Esophagus (tissue), 2 donors: Measurements from ENCODE around the gene AKT3. TPM values are rescaled to one million over a fixed set of nuclear protein-coding genes. Genes with fewer than 3 reads are reported as not detected.

ENCODE experiments used
- H3K27ac ChIP-seq, 2 donors: one replicate each; pipeline ENCODE4 v1.5.1; 2013; ENCODE audit warnings: low read depth in 2 of 2, mild to moderate bottlenecking in 2 of 2, inconsistent platforms in 1 of 2, low read length in 1 of 2, moderate library complexity in 1 of 2
- H3K27me3 ChIP-seq, 2 donors: one replicate each; pipeline ENCODE4 v1.6.1; 2013; ENCODE audit warnings: low read length in 2 of 2, control low read depth in 1 of 2, mild to moderate bottlenecking in 1 of 2; ENCODE audit not compliant: insufficient read depth in 2 of 2, control insufficient read depth in 1 of 2
- H3K36me3 ChIP-seq, 2 donors: one replicate each; pipeline ENCODE4 v1.6.1; 2013; ENCODE audit warnings: low read length in 1 of 2; ENCODE audit not compliant: control insufficient read depth in 2 of 2, insufficient read depth in 2 of 2
- H3K4me1 ChIP-seq, 2 donors: one replicate each; pipeline ENCODE4 v1.6.1; 2013; ENCODE audit warnings: low read length in 1 of 2; ENCODE audit not compliant: control insufficient read depth in 2 of 2, insufficient read depth in 2 of 2
- H3K4me3 ChIP-seq, 2 donors: one replicate each; pipeline ENCODE4 v1.5.1; 2013; ENCODE audit warnings: low read length in 2 of 2, mild to moderate bottlenecking in 2 of 2, low read depth in 1 of 2, moderate library complexity in 1 of 2
- H3K9me3 ChIP-seq, 2 donors: one replicate each; pipeline ENCODE4 v1.6.1; 2013; ENCODE audit warnings: mild to moderate bottlenecking in 2 of 2, low read depth in 1 of 2, low read length in 1 of 2, moderate library complexity in 1 of 2; ENCODE audit not compliant: control insufficient read depth in 2 of 2, insufficient read depth in 1 of 2
- WGBS, 2 donors: extraction: QIAGEN DNeasy Blood & Tissue Kit; methylation state at CpG; one replicate each; pipeline ENCODE4 v1.1.7; 2013; 5-methylcytosine and 5-hydroxymethylcytosine counted together
- polyA plus RNA-seq, 2 donors: library from polyadenylated mRNA; stranded (reverse); fragments of 200-250 nt; gene quantifications; one replicate each; pipeline ENCODE4 v1.2.3, GENCODE V29; 2013
- donor health status: healthy with polysubstance abuse.
- donor health status: Bipolar disorder and iron deficiency.

Gene AKT3
- polyA plus RNA-seq, 2 donors: 2.1 to 4.4 TPM

DNA sequence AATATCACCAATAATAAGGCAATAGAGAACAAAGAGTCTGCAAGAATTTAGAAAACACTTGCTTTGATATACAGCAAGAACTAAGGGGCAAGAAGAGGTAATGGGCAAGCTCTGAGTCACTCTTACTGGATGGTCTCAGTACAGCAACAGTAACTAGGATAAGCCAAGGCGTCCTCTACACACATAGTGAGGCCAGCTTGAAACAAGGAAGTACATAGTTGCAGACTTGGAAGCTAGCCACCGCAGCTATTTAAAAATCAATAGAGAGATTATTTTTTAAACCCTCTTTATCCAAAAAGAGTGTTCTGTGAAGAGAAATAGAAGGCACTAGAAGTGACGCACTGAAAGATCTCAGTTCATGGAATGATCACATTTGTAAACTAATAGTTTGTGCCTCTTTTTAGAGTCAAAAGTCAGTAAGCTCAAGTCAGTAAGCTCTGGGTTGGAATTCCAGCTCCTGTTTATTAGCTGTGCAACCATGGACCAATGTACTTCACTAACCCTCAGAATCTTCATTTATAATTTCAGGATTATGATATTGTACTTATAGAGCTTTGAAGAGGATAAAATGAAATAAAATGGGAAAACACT is 118.6 kb downstream of the AKT3 start:
- WGBS, 2 donors: 33 to 34% methylated on average over 3 of the region's 3 CpGs
- no peak overlapping the region for H3K4me3 ChIP-seq
- peaks cover 5 to 11% of the 10 kb centered on the region in 2 donors for H3K4me1 ChIP-seq
- no peaks in the 10 kb centered on the region for H3K9me3 ChIP-seq
- H3K36me3 ChIP-seq: no peaks in the 10 kb centered on the region
- no peaks in the 10 kb centered on the region for H3K27me3 ChIP-seq
- no peak overlapping the region for H3K27ac ChIP-seq

DNA sequence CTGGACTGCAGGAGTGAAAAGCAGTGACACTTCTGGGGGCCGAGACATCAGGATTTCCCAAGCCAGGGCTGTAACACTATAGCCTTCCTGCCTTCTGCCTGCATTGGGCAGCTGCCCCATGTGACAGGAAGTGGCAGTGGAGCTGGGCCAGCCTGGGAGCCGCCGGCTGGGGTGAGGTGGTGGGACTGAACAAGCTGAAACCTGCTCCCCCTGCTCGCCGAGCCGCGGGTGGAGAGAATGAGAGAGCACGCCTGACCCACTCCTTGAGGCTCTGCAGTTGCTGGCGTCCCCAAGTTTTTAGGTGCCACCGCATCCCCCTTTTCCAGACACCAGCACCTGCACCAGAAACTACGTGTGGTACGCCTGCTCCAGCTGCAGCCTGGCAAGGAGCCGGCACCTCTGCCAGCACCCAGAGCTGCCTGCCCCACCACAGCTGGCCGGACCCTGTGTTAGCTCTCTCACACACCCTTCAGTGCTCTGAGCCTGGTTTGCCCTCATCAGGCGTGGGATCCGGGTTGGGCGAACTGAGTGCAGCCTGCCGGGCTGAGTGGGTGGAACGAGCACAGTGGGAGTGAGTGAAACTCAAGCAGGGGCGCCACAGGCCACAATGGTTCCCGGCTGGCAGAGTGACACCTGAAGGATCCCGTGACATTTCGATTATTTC is 119.4 kb downstream of the AKT3 start:
- peak overlapping the region in 1 of 2 donors; percentile 6 for H3K27ac ChIP-seq
- H3K9me3 ChIP-seq: no peaks in the 10 kb centered on the region
- H3K4me1 ChIP-seq: peaks cover 5 to 11% of the 10 kb centered on the region in 2 donors
- WGBS, 2 donors: 81 to 87% methylated on average over 23 of the region's 23 CpGs
- H3K27me3 ChIP-seq: no peaks in the 10 kb centered on the region
- H3K4me3 ChIP-seq: no peak overlapping the region
- no peaks in the 10 kb centered on the region for H3K36me3 ChIP-seq

DNA sequence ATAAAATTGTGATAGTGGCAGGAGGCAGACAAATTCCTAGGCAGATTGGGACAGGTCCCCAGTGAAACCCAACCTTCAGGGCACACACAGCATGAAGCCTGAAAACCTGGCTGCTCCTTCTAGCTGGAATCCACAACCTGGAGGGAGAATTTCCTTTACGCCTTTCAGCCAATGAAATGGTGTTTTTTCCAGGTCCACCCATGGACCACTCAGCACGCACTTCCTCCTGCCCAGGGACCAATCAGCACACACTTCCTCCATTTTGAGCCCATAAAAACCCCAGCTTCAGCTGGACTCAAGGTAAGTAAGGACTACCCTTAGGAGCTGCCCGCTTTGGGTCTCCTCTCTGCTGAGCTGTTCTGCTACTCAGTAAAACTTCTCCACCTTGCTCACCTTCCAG is 120.1 kb downstream of the AKT3 start:
- 95 to 96% methylated on average over 3 of the region's 3 CpGs for WGBS, 2 donors

DNA sequence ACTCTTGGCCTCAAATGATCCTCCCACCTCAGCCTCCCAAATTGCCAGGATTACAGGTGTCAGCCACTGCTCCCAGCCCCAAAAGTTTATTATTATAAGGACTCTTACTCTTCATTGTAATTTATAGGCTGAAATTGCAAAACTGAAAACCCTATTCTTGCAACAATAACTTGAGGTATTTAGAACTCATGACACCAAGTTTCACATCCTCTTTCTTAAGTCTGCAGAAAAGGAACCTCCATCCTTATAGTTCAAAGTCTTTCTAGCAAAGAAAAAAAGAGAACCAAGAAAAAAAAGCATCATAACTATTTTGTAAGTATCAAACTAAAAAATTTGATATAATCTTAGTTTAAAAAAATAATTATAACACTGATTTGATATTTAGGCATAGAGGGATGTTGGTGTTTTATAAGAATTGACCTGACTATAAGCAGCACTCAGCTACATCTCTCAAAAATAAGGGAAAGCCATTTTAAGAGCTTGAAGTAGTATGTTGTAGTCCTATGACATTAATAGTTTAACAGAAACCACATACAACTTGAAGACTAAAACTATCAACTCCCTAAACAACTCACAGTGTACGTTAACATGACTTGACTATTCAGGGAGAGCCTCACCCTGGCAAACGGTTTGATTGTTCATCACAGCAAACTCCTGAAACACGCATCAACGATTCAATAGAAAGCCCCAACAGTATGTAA is 122.4 kb downstream of the AKT3 start:
- H3K9me3 ChIP-seq: no peaks in the 10 kb centered on the region
- H3K4me3 ChIP-seq: no peak overlapping the region
- no peaks in the 10 kb centered on the region for H3K36me3 ChIP-seq
- no peaks in the 10 kb centered on the region for H3K27me3 ChIP-seq
- no peak overlapping the region for H3K27ac ChIP-seq
- peaks cover 5 to 11% of the 10 kb centered on the region in 2 donors for H3K4me1 ChIP-seq
- 80 to 82% methylated on average over 4 of the region's 4 CpGs for WGBS, 2 donors

More for the DNA sequence above, 120.1 kb downstream of the AKT3 start:
- Histone ChIP-seq H3K4me3 (no peak overlapping the region), H3K4me1 (peaks cover 5 to 11% of the 10 kb centered on the region in 2 donors), H3K27ac (no peak overlapping the region), H3K9me3 (no peaks in the 10 kb centered on the region), H3K36me3 (no peaks in the 10 kb centered on the region), H3K27me3 (no peaks in the 10 kb centered on the region)

DNA sequence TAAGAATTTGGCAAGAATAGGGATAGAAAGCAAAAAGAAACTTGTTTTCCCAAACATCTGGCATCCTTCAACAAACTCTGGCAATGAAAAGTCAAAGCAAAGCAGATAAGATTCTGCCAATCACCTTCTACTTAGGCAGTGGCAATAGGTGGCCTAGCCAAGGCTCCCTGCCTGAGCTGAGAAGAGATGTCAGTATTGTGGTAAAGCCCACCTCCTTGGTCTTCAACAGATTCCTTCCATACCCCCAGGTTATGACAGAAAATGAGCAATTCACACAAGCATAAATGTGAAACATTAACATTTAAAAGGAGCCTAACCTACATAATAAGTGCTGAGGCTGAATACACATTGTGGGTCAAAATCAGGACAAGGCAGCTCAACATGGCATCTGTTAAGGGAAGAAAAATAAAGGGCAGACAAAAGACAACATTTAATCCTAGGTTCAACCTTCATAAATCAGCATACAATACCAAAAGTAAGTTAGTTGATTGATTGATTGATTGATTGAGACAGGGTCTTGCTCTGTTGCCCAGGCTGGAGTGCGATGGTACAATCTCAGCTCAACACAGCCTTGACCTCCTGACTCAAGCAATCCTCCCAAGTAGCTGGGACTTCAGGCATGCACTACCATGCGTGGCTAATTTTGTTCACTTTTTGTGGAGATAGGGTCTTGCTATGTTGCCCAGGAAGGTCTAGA is 123.1 kb downstream of the AKT3 start:
- Histone ChIP-seq H3K9me3 (no peaks in the 10 kb centered on the region), H3K27ac (no peak overlapping the region), H3K4me3 (no peak overlapping the region), H3K27me3 (no peaks in the 10 kb centered on the region), H3K4me1 (peaks cover 5 to 11% of the 10 kb centered on the region in 2 donors), H3K36me3 (no peaks in the 10 kb centered on the region)
- WGBS, 2 donors: 93% methylated on average over 2 of the region's 2 CpGs

DNA sequence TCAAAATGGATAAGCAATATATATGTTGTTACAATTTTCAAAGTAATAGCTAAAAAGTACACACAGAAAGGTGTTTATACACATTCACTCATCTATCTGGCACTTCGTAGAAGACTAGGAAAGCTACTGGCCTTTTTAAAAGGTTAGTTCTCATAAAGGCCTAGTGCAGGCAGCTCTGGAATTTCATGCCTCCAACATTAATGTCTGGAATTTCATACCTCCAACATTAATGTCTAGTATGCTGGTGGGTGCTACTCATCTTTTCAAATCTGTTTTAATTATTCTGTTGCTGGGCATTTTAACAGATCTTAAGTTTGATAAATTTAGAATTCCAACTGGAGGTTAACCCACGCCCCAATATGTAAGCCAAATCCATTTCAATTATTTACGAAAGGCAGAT is 124.2 kb downstream of the AKT3 start:
- no peaks in the 10 kb centered on the region for H3K27me3 ChIP-seq
- 92 to 95% methylated on average over 3 of the region's 3 CpGs for WGBS, 2 donors
- no peaks in the 10 kb centered on the region for H3K36me3 ChIP-seq
- H3K4me1 ChIP-seq: peaks cover 4 to 10% of the 10 kb centered on the region in 2 donors
- H3K4me3 ChIP-seq: no peak overlapping the region
- H3K9me3 ChIP-seq: no peaks in the 10 kb centered on the region
- no peak overlapping the region for H3K27ac ChIP-seq

DNA sequence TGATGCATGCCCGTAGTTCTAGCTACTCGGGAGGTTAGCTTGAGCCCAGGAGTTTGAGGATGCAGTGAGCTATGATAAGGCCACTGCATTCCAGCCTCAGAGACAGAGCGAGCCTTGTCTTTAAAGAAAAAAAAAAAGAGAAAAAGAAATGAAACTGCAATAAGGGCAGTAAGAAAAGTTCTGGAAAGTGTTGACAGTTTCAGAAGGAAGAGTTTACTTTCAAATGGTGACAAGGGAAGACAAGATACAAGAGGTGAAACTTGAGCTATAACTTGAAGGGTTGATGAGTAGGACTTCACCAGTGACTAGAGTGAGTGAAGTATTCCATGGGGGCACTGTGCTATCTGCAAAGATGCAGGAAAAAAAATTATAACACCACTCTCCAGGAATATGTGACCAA is 125.0 kb downstream of the AKT3 start:
- Histone ChIP-seq H3K9me3 (no peaks in the 10 kb centered on the region), H3K4me1 (peaks cover 0 to 3% of the 10 kb centered on the region in 2 donors), H3K36me3 (no peaks in the 10 kb centered on the region), H3K27ac (no peak overlapping the region), H3K4me3 (no peak overlapping the region), H3K27me3 (no peaks in the 10 kb centered on the region)
- WGBS, 2 donors: 84 to 86% methylated on average over 3 of the region's 3 CpGs

DNA sequence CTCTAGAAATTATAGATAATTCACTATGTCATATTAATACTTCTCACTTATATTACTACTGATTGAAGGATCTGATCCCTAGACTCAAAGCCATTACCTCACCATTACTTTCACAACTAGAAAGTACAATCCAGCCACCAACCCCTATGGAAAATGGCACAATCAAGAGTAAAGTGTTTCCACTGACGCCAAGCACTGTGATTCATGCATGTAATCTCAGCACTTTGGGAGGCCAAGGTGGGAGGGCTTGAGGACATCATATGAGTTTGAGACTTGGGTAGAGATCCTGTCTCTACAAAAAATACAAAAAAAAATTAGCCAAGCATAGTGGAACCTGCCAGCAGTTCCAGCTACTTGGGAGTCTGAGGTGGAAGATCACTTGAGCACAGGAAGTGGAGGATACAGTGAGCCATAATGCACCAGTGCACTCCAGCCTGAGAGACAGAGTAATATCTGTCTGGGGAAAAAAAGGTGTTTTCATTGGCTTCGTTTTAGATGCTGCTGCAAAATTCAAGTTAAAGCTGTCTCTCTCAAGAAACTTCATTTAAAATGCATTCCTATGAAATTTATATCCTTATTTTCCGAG is 126.5 kb downstream of the AKT3 start:
- Histone ChIP-seq H3K9me3 (no peaks in the 10 kb centered on the region), H3K36me3 (no peaks in the 10 kb centered on the region), H3K27ac (no peak overlapping the region), H3K4me1 (no peaks in the 10 kb centered on the region), H3K4me3 (no peak overlapping the region), H3K27me3 (no peaks in the 10 kb centered on the region)
- 84% methylated on average over 3 of the region's 3 CpGs for WGBS, 2 donors

DNA sequence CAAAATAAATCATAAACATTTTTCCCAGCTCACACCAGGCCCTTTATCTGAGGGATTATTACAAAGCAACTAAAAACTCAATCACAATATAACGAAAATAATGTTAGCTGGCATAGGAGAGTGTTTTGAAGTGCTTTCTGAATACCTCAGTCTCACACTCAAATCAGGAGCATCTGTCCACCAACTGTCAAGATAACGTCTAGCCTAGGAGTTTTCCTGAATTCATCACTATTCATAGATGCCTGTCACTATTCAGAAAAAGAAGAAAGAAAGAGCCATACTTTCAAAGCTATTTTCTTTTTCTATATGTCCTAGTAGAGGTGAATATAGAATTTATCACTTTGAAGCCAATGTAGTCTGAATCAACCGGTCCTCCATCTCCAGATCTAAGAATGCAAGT is 127.0 kb downstream of the AKT3 start:
- H3K27me3 ChIP-seq: no peaks in the 10 kb centered on the region
- H3K36me3 ChIP-seq: no peaks in the 10 kb centered on the region
- H3K9me3 ChIP-seq: no peaks in the 10 kb centered on the region
- no peak overlapping the region for H3K4me3 ChIP-seq
- no peaks in the 10 kb centered on the region for H3K4me1 ChIP-seq
- 84 to 91% methylated on average over 3 of the region's 3 CpGs for WGBS, 2 donors
- H3K27ac ChIP-seq: no peak overlapping the region
